Measurements from ENCODE around the gene HOMER2. TPM values are rescaled to one million over a fixed set of nuclear protein-coding genes. Genes with fewer than 3 reads are reported as not detected.
A peak's percentile ranks its signal among the peaks of the same experiment; 100 is the strongest.

Gene HOMER2
- total RNA-seq, 1 donor = 14.8 TPM

GRCh38 chr15:82934100-82934880 is 18.2 kb downstream of the HOMER2 start:
- no peak for DNase-seq (ENCODE audit: low read depth in 2 of 3, low spot score in 2 of 3)

GRCh38 chr15:82933576-82933975 is 18.9 kb downstream of the HOMER2 start:
- no peak for DNase-seq (ENCODE audit: low read depth in 2 of 3, low spot score in 2 of 3)

- DNase-seq (ENCODE audit: low read depth in 2 of 3, low spot score in 2 of 3) = no peak
Observed at GRCh38 chr15:82931221-82931620, 21.3 kb downstream of the HOMER2 start.

GRCh38 chr15:82930461-82930860 is 22.1 kb downstream of the HOMER2 start:
- DNase-seq (ENCODE audit: low read depth in 2 of 3, low spot score in 2 of 3) = no peak

- DNase-seq (ENCODE audit: low read depth in 2 of 3, low spot score in 2 of 3) = no peak
Observed at GRCh38 chr15:82928711-82929110, 23.8 kb downstream of the HOMER2 start.

- DNase-seq (ENCODE audit: low read depth in 2 of 3, low spot score in 2 of 3) = no peak
Observed at GRCh38 chr15:82923744-82924143, 28.8 kb downstream of the HOMER2 start.

GRCh38 chr15:82922737-82923136 is 29.8 kb downstream of the HOMER2 start:
- no peak for DNase-seq (ENCODE audit: low read depth in 2 of 3, low spot score in 2 of 3)

GRCh38 chr15:82921939-82922338 is 30.6 kb downstream of the HOMER2 start:
- DNase-seq (ENCODE audit: low read depth in 2 of 3, low spot score in 2 of 3) = no peak

- DNase-seq (ENCODE audit: low read depth in 2 of 3, low spot score in 2 of 3) = no peak
Observed at GRCh38 chr15:82921242-82921641, 31.3 kb downstream of the HOMER2 start.

GRCh38 chr15:82919231-82919886 is 33.2 kb downstream of the HOMER2 start:
- no peak for DNase-seq (ENCODE audit: low read depth in 2 of 3, low spot score in 2 of 3)

GRCh38 chr15:82918607-82919230 is 33.8 kb downstream of the HOMER2 start:
- DNase-seq (ENCODE audit: low read depth in 2 of 3, low spot score in 2 of 3) = no peak

GRCh38 chr15:82918162-82918561 is 34.4 kb downstream of the HOMER2 start:
- DNase-seq (ENCODE audit: low read depth in 2 of 3, low spot score in 2 of 3) = no peak

- DNase-seq (ENCODE audit: low read depth in 2 of 3, low spot score in 2 of 3) = peak in 1 of 3 donors; percentile 4
Observed at GRCh38 chr15:82917249-82917648, 35.3 kb downstream of the HOMER2 start.

GRCh38 chr15:82916161-82916952 is 36.2 kb downstream of the HOMER2 start:
- no peak for DNase-seq (ENCODE audit: low read depth in 2 of 3, low spot score in 2 of 3)

GRCh38 chr15:82914396-82914795 is 38.1 kb downstream of the HOMER2 start:
- DNase-seq (ENCODE audit: low read depth in 2 of 3, low spot score in 2 of 3) = no peak

- DNase-seq (ENCODE audit: low read depth in 2 of 3, low spot score in 2 of 3) = no peak
Observed at GRCh38 chr15:82911458-82911857, 41.1 kb downstream of the HOMER2 start.

GRCh38 chr15:82910721-82911120 is 41.8 kb downstream of the HOMER2 start:
- no peak for DNase-seq (ENCODE audit: low read depth in 2 of 3, low spot score in 2 of 3)

GRCh38 chr15:82909080-82909815 is 43.3 kb downstream of the HOMER2 start:
- DNase-seq (ENCODE audit: low read depth in 2 of 3, low spot score in 2 of 3) = no peak

- no peak for DNase-seq (ENCODE audit: low read depth in 2 of 3, low spot score in 2 of 3)
Observed at GRCh38 chr15:82907350-82907749, 45.2 kb downstream of the HOMER2 start.

GRCh38 chr15:82904574-82904973 is 47.9 kb downstream of the HOMER2 start:
- DNase-seq (ENCODE audit: low read depth in 2 of 3, low spot score in 2 of 3) = no peak
